HepG2 (cell line): ENCODE data around the gene ALCAM.

Source experiments
- CC2D1A ChIP-seq: sonication (generic); formaldehyde crosslinking; IDR thresholded peaks from 2 replicates; pipeline ENCODE4 v1.8.1; 2023; ENCODE audit warnings: mild to moderate bottlenecking, missing genetic modification reagents
- MAFG ChIP-seq: sonication (generic); formaldehyde crosslinking; IDR thresholded peaks from 2 replicates; pipeline ENCODE4 v1.5.1; 2020; ENCODE audit warnings: mild to moderate bottlenecking, missing genetic modification reagents
- PBX3 ChIP-seq: sonication (generic); formaldehyde crosslinking; IDR thresholded peaks from 2 replicates; pipeline ENCODE4 v1.8.1; 2023; ENCODE audit warnings: missing genetic modification reagents, inconsistent platforms, borderline replicate concordance
- POLR2AphosphoS5 ChIP-seq: IDR thresholded peaks from 2 replicates; pipeline ENCODE4 v1.6.1; 2012; ENCODE audit warnings: low read depth, low read length
- ZNF142 ChIP-seq: sonication (generic); formaldehyde crosslinking; IDR thresholded peaks from 2 replicates; pipeline ENCODE4 v1.4.0; 2020; ENCODE audit warnings: missing genetic modification reagents
- ZNF7 ChIP-seq: IDR thresholded peaks from 2 replicates; pipeline ENCODE4 v1.6.1; 2016; ENCODE audit warnings: missing biosample characterization, missing genetic modification reagents
- ZNF766 ChIP-seq: sonication (generic); formaldehyde crosslinking; IDR thresholded peaks from 2 replicates; pipeline ENCODE4 v1.5.0; 2020; ENCODE audit warnings: missing genetic modification reagents, borderline replicate concordance
- ZNF784 ChIP-seq: sonication (generic); formaldehyde crosslinking; IDR thresholded peaks from 2 replicates; pipeline ENCODE4 v1.5.1; 2020; ENCODE audit warnings: missing genetic modification reagents, mild to moderate bottlenecking, borderline replicate concordance
- TF ChIP-seq, protein P1 (sequence below): IDR thresholded peaks from 2 replicates; pipeline ENCODE4 v1.6.1; 2016; ENCODE audit warnings: low read depth, borderline replicate concordance
- TF ChIP-seq, protein P2 (sequence below): sonication (generic); formaldehyde crosslinking; IDR thresholded peaks from 2 replicates; pipeline ENCODE4 v1.5.0; 2020; ENCODE audit warnings: mild to moderate bottlenecking, missing genetic modification reagents, moderate library complexity

DNA sequence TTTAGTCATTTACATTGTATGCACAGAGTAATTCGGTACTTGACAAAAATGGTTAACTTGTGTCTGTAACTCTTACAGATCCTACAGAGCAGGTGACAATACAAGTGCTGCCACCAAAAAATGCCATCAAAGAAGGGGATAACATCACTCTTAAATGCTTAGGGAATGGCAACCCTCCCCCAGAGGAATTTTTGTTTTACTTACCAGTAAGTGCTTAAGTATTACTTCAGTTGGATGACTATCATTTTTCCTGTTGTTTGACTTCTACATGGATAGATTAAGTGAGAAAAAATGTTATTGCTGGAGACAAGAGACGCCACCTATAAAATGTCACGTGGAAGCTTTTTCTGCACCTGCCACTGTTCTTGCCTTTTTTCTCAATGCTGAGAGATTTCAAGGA, 173.2 kb downstream of the ALCAM start:
- TF ChIP-seq ZNF766 (no peak), PBX3 (CRISPR knock-in tag) (no peak), CC2D1A (CRISPR knock-in tag) (no peak), ZNF7 (no peak), MAFG (CRISPR knock-in tag) (no peak), POLR2AphosphoS5 (no peak), ZNF142 (CRISPR knock-in tag) (no peak), ZNF784 (no peak)
- TF ChIP-seq, protein P1, sequence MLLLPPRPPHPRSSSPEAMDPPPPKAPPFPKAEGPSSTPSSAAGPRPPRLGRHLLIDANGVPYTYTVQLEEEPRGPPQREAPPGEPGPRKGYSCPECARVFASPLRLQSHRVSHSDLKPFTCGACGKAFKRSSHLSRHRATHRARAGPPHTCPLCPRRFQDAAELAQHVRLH (CRISPR knock-in tag) = no peak
- TF ChIP-seq, protein P2, sequence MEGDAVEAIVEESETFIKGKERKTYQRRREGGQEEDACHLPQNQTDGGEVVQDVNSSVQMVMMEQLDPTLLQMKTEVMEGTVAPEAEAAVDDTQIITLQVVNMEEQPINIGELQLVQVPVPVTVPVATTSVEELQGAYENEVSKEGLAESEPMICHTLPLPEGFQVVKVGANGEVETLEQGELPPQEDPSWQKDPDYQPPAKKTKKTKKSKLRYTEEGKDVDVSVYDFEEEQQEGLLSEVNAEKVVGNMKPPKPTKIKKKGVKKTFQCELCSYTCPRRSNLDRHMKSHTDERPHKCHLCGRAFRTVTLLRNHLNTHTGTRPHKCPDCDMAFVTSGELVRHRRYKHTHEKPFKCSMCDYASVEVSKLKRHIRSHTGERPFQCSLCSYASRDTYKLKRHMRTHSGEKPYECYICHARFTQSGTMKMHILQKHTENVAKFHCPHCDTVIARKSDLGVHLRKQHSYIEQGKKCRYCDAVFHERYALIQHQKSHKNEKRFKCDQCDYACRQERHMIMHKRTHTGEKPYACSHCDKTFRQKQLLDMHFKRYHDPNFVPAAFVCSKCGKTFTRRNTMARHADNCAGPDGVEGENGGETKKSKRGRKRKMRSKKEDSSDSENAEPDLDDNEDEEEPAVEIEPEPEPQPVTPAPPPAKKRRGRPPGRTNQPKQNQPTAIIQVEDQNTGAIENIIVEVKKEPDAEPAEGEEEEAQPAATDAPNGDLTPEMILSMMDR (CRISPR knock-in tag) = no peak
